CD4-positive, alpha-beta T cell treated with Interleukin-17A for 4 hours (primary cell): Measurements from ENCODE around the gene TUSC2.
"Not testable (repeated sequence)": the region's sequence is repeated elsewhere in the genome, so short reads cannot be mapped to it uniquely, and the experiment has no call there.

Source experiments
- DNase-seq: peaks from one replicate; pipeline ENCODE4 v3.0.0-alpha.2; 2020; ENCODE audit warnings: mixed read lengths

The TUSC2 gene

GRCh38 chr3:50293079-50293801 is 34.8 kb downstream of the TUSC2 start:
- DNase-seq = no peak

GRCh38 chr3:50292159-50293078 is 35.6 kb downstream of the TUSC2 start, which contains the start of gene IFRD2:
Gene IFRD2 (minus strand): TSS chr3:50292429. CDS start chr3:50292274, 155 bp downstream.
- peak; percentile 96 for DNase-seq

GRCh38 chr3:50290161-50290641 is 37.8 kb downstream of the TUSC2 start:
- no peak for DNase-seq

- no peak for DNase-seq
Observed at GRCh38 chr3:50289130-50289529, 38.9 kb downstream of the TUSC2 start.

- DNase-seq = no peak
Observed at GRCh38 chr3:50288387-50289007, 39.5 kb downstream of the TUSC2 start.

GRCh38 chr3:50287262-50287661 is 40.8 kb downstream of the TUSC2 start:
- no peak for DNase-seq

- DNase-seq = no peak
Observed at GRCh38 chr3:50286322-50287227, 41.4 kb downstream of the TUSC2 start.

GRCh38 chr3:50284121-50284520 is 43.9 kb downstream of the TUSC2 start:
- not testable (repeated sequence) for DNase-seq

GRCh38 chr3:50279255-50280016 is 48.6 kb downstream of the TUSC2 start:
- no peak for DNase-seq

GRCh38 chr3:50278880-50279224 is 49.2 kb downstream of the TUSC2 start, which contains the start of gene LSMEM2:
Gene LSMEM2 (plus strand): TSS chr3:50279087. CDS start chr3:50279114, 27 bp downstream.
- no peak for DNase-seq

GRCh38 chr3:50278123-50278879 is 49.7 kb downstream of the TUSC2 start:
- no peak for DNase-seq

- DNase-seq = no peak
Observed at GRCh38 chr3:50276762-50277101, 51.3 kb downstream of the TUSC2 start.

- no peak for DNase-seq
Observed at GRCh38 chr3:50275996-50276761, 51.8 kb downstream of the TUSC2 start.

GRCh38 chr3:50275141-50275995 is 52.7 kb downstream of the TUSC2 start:
- DNase-seq = no peak
